ENCODE results near the gene UNC13A. TPM values are rescaled to one million over a fixed set of nuclear protein-coding genes. Genes with fewer than 3 reads are reported as not detected.
A peak's percentile ranks its signal among the peaks of the same experiment; 100 is the strongest.

UNC13A gene
- total RNA-seq, 1 experiment from 2014 or later = 41.1 TPM

GRCh38 chr19:17605761-17606589 lies 82.2 kb downstream of the UNC13A start (continued):
- TF ChIP-seq MYBL2 (CRISPR knock-in tag; IDR thresholded peaks at IDR 0.05) (peak; percentile 96), ZNF281 (CRISPR knock-in tag; IDR thresholded peaks at IDR 0.05) (peak; percentile 81), ZBTB43 (CRISPR knock-in tag; IDR thresholded peaks at IDR 0.05) (peak; percentile 98), ATF2 (CRISPR knock-in tag; IDR thresholded peaks at IDR 0.05; ENCODE audit: borderline replicate concordance, low read depth) (0 out of 2 replicates have a peak, but pooled peaks have one; percentile 19), E2F4 (CRISPR knock-in tag; IDR thresholded peaks at IDR 0.05; ENCODE audit: borderline replicate concordance, low read depth) (peak; percentile 61; the same call in 1 of the 2 replicates), HMGA2 (CRISPR knock-in tag; IDR thresholded peaks at IDR 0.05) (no peak), USF1 (CRISPR knock-in tag; IDR thresholded peaks at IDR 0.05) (peak; percentile 77), NR2C2 (CRISPR knock-in tag; IDR thresholded peaks at IDR 0.05) (peak; percentile 63; the same call in 1 of the 2 replicates), ZNF416 (CRISPR knock-in tag; IDR thresholded peaks at IDR 0.05) (peak; percentile 80), FOXP4 (CRISPR knock-in tag; IDR thresholded peaks at IDR 0.05) (peak; percentile 99), EMX1 (CRISPR knock-in tag; IDR thresholded peaks at IDR 0.05) (no peak), ZNF396 (CRISPR knock-in tag; IDR thresholded peaks at IDR 0.05; ENCODE audit: borderline replicate concordance) (no peak), CBFB (CRISPR knock-in tag; IDR thresholded peaks at IDR 0.05; ENCODE audit: low read depth) (peak; percentile 96; the same call in 1 of the 2 replicates), HMGXB4 (CRISPR knock-in tag; IDR thresholded peaks at IDR 0.05) (peak; percentile 82), ZNF532 (CRISPR knock-in tag; IDR thresholded peaks at IDR 0.05; ENCODE audit: borderline replicate concordance) (0 out of 2 replicates have a peak, but pooled peaks have one; percentile 19), E2F5 (CRISPR knock-in tag; IDR thresholded peaks at IDR 0.05) (peak; percentile 95), MXD4 (CRISPR knock-in tag; IDR thresholded peaks at IDR 0.05; ENCODE audit: borderline replicate concordance) (no peak), ZNF138 (CRISPR knock-in tag; conservative IDR thresholded peaks at IDR 0.05) (peak; percentile 96), SOX15 (CRISPR knock-in tag; IDR thresholded peaks at IDR 0.05) (no peak), ESRRA (CRISPR knock-in tag; IDR thresholded peaks at IDR 0.05; ENCODE audit: borderline replicate concordance) (peak; percentile 80; the same call in 1 of the 2 replicates)

All from WTC11 (cell line).